ENCODE data around the gene LENG1.

Gene LENG1

GRCh38 chr19:54105796-54106195 is 53.7 kb downstream of the LENG1 start:
- no peak for TF ChIP-seq CTCF (IDR thresholded peaks at IDR 0.05; ENCODE audit: borderline replicate concordance, insufficient read depth, low read depth, low read length)
- no peak overlapping the region for H3K4me3 ChIP-seq (ENCODE audit: low read depth, low read length)

All from GM12875 (cell line).